GM13977 (cell line): ENCODE data around the gene TMEM97.

Experiments used
- DNase-seq: peaks from one replicate; pipeline ENCODE4 v3.0.0; 2012; ENCODE audit warnings: low spot score
- in situ Hi-C: fragments of 300-500 bp; cut with MboI; formaldehyde crosslinking; loops from one replicate; pipeline ENCODE4 v1.12.0; 2022; ENCODE audit warnings: low sequenced_read_pairs, low pct_unique_long_range_greater_than_20kb, mixed read lengths, inconsistent platforms; ENCODE audit not compliant: unreplicated experiment
- TF ChIP-seq, protein P1 (sequence below): IDR thresholded peaks from 2 replicates; pipeline ENCODE4 v1.5.1; 2012; ENCODE audit warnings: mild to moderate bottlenecking, control low read depth; ENCODE audit not compliant: insufficient read depth; ENCODE audit errors: extremely low read depth, missing control alignments

TMEM97 gene

DNA sequence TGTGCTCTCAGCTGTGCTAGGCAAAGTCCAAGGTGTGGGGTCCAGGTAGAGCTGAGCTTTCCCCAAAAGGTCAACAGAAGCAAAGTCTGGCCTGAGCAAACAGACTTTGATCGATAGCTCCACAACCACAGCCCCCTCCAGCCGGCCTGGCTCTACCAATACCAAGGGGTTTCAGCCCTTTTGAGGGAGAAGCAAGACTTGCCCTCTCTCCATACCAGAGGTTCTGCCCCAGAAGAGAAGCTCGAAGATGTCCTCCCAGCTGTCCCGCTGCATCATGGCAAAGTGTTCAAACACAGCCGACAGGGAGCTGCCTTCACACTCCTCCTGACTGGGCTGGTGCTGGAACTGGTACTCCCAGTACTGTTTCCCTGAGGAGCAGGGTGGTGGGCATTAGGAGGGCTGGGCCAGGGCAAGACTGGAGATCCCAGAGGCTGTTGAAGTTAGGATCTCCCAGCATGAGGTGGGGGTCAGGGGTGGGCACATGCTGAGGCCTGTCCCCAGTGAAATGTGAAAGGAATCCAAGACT is 49.4 kb downstream of the TMEM97 start:
- TF ChIP-seq, protein P1, sequence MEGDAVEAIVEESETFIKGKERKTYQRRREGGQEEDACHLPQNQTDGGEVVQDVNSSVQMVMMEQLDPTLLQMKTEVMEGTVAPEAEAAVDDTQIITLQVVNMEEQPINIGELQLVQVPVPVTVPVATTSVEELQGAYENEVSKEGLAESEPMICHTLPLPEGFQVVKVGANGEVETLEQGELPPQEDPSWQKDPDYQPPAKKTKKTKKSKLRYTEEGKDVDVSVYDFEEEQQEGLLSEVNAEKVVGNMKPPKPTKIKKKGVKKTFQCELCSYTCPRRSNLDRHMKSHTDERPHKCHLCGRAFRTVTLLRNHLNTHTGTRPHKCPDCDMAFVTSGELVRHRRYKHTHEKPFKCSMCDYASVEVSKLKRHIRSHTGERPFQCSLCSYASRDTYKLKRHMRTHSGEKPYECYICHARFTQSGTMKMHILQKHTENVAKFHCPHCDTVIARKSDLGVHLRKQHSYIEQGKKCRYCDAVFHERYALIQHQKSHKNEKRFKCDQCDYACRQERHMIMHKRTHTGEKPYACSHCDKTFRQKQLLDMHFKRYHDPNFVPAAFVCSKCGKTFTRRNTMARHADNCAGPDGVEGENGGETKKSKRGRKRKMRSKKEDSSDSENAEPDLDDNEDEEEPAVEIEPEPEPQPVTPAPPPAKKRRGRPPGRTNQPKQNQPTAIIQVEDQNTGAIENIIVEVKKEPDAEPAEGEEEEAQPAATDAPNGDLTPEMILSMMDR: no peak
- DNase-seq: no peak
- in situ Hi-C loops: no loop called here

DNA sequence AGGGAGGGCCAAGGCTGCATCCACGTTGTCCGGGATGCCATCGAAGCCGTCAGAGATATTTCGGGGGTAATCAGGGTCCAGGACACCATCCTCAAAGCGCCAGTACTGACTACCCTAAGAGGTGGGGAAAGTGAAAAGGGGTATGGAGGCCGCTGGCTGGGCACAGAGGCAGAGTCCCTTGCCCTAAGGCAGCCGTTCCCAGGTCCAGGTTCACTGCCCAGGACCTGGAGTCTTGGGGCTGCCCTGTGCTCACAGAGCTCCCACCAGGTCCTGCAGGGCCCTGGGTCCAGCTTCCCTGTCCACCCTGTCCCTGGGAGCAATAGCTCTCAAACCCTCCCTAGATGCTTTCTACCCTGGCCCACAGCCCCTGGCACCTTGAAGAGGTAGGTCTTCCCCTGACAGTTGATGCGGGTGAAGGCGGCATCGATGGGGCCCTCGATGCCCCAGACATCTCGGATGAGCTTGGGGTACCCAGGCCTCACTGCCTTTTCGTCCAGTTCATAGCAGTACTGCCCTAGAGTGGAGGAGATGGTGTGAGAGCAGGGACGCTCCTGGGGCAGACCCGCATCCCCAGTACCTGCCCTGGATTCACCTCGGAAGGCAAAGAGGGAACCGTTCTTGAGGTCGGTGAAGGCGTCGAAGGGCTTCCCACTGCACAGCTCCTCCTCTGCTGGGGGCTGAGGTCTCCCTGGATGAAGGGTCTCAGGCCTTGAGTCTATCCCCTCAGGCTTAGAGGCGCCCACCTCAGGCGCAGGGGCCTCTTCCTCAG is 50.1 kb downstream of the TMEM97 start:
- TF ChIP-seq, protein P1: no peak
- in situ Hi-C loops: no loop called here
- DNase-seq: no peak

DNA sequence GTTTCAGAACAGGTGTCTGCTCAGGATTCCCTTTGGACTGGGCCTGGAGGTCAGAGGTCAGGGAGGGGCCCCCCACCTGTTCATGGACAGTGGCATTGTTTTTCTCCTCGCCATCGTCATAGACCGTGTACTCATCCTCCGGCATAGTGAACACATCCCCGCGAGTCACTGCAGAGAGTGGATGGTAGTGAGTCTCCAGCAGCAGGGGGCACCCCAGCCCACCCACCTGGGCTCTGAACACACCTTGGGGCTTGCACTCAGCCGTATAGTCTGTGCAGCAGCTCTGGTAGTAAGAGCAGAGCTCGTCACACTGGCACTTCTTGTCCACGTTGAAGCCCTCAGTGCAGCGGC is 50.7 kb downstream of the TMEM97 start:
- TF ChIP-seq, protein P1: no peak
- no peak for DNase-seq
- in situ Hi-C loops: no loop called here

DNA sequence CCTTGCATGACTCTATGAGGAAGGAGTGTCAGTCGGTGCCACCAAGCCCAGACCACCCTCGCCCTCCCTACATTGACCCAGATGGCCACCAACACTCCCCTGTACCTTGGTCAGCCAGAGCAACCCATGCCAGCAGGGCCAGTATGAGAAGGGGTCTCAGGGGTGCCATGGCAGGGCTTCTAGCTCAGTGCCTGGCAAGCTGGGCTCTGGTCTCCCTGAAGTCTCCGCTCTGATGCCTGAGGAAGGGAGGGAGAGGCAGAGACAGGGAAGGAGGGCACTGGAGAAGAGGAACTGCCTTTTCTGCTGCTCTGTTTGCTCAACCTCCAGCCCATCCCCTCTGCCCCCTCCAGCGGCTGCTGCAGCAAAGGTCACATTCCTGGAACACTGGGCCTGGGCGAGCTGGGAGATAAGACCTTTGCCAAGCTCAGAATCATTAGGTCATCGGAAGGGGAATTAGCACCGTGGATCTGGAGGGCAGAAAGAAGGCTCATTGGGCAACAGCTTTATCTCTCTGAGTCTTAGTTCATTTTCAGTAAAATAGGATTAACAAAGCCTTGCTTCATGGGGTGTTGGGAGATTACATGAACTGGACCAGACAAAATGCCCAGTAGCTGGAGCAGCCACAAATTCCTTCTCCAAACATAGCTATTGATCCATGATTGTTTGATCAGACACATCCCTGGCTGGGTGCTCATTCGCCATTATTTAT is 51.2 kb downstream of the TMEM97 start, which contains the start of gene VTN:
VTN (minus strand) TSS at position 273 of the 709 bp plus-strand sequence; CDS start at position 169, 104 bp downstream.
- DNase-seq: no peak
- in situ Hi-C loops: no loop called here
- TF ChIP-seq, protein P1: no peak

DNA sequence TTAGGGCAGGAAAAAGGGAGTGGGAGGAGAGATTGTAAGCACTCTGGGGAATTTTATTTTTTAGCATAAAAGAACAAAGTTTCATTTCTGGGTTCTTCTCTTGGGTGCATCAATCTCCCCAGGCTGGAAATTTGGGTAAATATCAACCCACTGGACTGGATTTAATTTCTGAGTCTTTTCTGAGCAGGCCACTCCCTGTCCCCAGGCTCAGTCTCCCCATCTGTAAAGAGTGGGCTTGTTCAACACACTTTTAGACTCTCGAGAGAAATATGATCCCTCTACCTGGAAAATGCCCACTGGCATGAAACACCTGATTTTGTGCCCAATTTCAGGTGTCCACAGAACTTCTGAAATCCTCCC is 51.7 kb downstream of the TMEM97 start:
- in situ Hi-C loops: no loop called here
- no peak for DNase-seq
- TF ChIP-seq, protein P1: no peak

DNA sequence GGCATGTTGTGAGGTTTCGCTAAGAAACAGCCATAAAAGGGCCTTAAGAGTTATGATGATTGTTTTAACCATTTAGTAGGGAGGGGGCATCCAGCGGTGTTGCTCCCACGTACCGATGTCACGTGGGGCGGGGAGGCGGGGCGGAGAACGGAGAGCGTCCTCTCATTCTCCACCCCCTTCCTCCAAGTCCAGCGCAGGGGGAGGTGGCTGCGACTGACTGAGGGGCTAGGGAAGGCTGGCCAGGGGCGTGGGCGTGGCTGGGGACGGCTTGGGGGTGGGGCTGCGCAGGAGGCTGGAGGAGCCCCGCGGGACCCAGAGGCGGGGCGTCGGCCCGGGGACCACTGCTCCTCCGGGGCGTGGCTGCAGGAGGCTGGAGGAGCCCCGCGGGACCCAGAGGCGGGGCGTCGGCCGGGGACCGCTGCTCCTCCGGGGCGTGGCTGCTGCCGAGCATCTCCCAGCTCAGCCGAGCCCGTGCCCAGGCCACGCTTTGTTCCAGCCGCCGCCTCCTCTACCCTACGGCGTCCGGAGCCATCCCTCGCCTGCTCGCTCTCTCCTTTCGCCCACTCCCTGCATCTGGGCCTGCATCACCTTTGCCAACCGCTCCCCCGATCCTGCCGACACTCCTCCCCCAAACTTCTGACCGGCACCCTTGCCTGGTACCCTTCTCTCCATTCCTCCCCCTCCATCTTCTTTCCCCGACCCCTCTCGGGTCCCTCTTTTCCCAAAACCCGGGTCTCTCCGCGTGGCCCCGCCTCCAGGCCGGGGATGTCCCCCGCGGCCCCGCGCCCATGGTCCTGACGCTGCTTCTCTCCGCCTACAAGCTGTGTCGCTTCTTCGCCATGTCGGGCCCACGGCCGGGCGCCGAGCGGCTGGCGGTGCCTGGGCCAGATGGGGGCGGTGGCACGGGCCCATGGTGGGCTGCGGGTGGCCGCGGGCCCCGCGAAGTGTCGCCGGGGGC is 52.5 kb downstream of the TMEM97 start, which contains the start of gene SARM1:
SARM1 (plus strand) TSS at position 450 of the 958 bp plus-strand sequence; CDS start at position 789, 339 bp downstream.
- in situ Hi-C loops: no loop called here
- TF ChIP-seq, protein P1: no peak

More for the DNA sequence above, 52.5 kb downstream of the TMEM97 start, which contains the start of gene SARM1:
- DNase-seq: peak; percentile 96
